Activated CD4-positive, alpha-beta T cell treated with anti-CD3 and anti-CD28 coated beads, Interleukin-2, amount 10 ng/mL, durations not matched to agents 24 days and 14 days (primary cell): Measurements from ENCODE around the gene NFIX. TPM values are rescaled to one million over a fixed set of nuclear protein-coding genes. Genes with fewer than 3 reads are reported as not detected.

ENCODE experiments used
- DNase-seq: peaks from one replicate; pipeline ENCODE4 v3.0.0; 2022
- H3K27ac Mint-ChIP-seq: one replicate; pipeline ENCODE4 v1.8.0; 2022; ENCODE audit warnings: mild to moderate bottlenecking, mixed read lengths
- H3K27me3 Mint-ChIP-seq: one replicate; pipeline ENCODE4 v1.8.0; 2022; ENCODE audit warnings: mixed read lengths
- H3K36me3 Mint-ChIP-seq: one replicate; pipeline ENCODE4 v1.8.0; 2022; ENCODE audit warnings: low read depth, mild to moderate bottlenecking, mixed read lengths
- H3K4me1 Mint-ChIP-seq: one replicate; pipeline ENCODE4 v1.8.0; 2021; ENCODE audit warnings: mixed read lengths
- H3K4me3 Mint-ChIP-seq: one replicate; pipeline ENCODE4 v1.8.0; 2022; ENCODE audit warnings: mild to moderate bottlenecking, moderate library complexity, mixed read lengths
- H3K9me3 Mint-ChIP-seq: one replicate; pipeline ENCODE4 v1.8.0; 2021; ENCODE audit warnings: mixed read lengths
- intact Hi-C: fragments of 100-400 bp; cut with micrococcal nuclease; formaldehyde crosslinking; loops from one replicate; pipeline ENCODE4 v1.15.1; 2023
- total RNA-seq: library from RNA; stranded (reverse); gene quantifications from 2 replicates; pipeline ENCODE4 v1.2.3, GENCODE V29; 2022

Gene NFIX
- total RNA-seq, 1 donor from 2014 or later, result 8.3 TPM

GRCh38 chr19:13022111-13022858 lies 27.0 kb downstream of the NFIX start:
- Mint-ChIP-seq H3K27ac (no peak overlapping the region), H3K4me3 (peak overlapping the region; percentile 27), H3K36me3 (peaks cover 4% of the 10 kb centered on the region), H3K4me1 (peaks cover 20% of the 10 kb centered on the region), H3K27me3 (peaks cover 67% of the 10 kb centered on the region), H3K9me3 (no peaks in the 10 kb centered on the region)
- intact Hi-C loops, result no loop called here
- DNase-seq, result no peak

DNA sequence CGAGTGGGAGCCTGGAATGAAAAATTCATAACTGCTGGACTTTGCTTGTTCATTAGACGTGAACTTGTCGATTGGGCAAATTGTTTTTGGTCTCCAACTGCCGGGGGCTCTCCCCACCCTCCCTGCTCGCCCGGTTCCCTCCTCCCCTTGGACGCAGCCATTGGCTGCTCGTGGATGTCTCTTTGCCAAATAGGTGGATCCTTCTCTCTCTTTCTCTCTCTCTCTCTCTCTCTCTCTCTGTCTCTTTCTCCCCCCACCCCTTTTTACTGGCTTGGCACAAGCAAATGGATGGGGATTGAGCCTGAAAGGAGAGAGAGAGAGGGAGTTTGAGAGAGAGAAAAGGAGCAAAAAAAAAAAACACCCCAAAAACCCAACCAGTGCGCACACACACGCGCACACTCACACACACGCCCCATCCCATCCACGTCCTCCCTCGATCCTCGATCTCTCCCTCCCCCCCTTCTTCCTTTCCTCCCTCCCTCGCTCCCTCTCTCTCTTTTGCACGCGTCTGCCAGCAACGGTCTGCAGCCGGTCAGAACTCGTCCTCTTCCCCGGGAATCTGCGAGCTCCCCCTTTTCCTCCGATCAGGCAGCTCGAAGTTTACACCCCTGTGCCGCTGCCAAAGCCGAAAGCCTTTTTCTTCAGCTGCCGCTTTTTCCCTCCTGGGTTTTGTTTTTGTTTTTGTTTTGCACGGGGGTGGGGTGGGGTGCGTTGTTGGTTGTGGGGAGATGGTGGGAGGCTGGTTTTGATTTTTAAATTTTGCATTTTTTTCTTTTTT lies 27.8 kb downstream of the NFIX start:
- Mint-ChIP-seq H3K27ac (no peak overlapping the region), H3K36me3 (peaks cover 4% of the 10 kb centered on the region), H3K27me3 (peaks cover 59% of the 10 kb centered on the region), H3K4me1 (peaks cover 20% of the 10 kb centered on the region), H3K4me3 (peak overlapping the region; percentile 83), H3K9me3 (no peaks in the 10 kb centered on the region)
- DNase-seq, result peak; percentile 67
- intact Hi-C loops, result no loop called here

DNA sequence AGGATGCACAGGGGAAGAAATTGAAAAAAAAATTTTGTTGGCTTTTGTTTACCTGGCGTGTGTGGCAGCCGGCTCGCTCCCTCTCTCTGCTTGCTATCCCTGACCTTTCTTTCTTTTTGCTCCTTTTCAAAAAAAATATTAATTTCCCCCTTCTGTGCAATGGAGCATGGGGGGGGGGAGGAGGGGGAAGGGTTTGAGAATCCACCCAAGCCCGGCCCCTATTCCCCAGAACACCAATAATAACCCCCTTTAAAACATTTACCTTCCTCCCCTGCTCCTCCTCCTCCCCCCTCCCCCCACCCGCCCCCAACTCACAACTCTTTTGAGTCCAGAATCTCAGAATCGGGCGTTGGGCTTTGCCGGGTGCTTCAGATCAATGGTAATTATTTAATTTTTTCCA lies 28.4 kb downstream of the NFIX start:
- Mint-ChIP-seq H3K4me3 (peak overlapping the region; percentile 83), H3K27ac (no peak overlapping the region), H3K36me3 (peaks cover 4% of the 10 kb centered on the region), H3K27me3 (peaks cover 59% of the 10 kb centered on the region), H3K9me3 (no peaks in the 10 kb centered on the region), H3K4me1 (peaks cover 20% of the 10 kb centered on the region)
- intact Hi-C loops, result no loop called here
- DNase-seq, result no peak

DNA sequence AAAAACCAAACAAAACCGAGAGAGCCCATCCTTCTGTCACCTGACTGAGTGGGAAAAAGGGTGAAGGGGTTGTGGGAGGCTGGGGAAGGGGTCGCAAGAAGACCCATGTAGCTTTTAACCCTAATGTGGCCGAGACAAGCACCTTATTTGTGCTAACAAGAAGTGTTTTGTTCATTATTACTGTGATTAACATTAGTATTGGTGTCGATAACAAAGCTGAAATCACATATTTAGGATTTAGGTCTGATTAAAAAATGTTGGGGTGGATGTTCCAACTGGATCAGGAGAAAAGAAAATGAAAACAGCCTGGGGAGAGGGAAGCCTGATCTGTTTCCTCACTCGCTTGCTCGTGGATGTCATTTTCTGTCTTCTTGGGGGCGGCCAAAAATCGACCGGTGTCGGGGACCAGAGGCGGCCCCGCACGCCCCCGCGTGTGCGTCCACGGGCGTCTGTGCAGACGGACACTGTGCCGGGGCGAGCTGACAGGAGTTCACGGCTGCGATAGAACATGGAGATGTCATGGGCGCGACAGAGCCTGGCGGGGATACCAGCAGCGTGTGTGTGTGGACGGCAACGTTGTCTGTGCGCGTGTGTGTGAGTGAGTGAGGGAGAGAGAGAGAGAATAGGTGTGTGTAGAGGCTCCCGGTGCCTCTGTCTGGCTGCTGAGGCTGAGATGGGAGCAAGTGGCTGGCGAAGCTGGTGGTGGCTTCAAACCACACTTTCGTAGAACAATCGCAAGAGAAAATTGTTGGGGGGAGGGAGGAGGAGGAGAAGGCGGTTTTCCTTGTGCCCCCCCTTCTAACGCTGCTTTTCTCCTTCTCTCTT lies 29.1 kb downstream of the NFIX start:
- intact Hi-C loops, result no loop called here

GRCh38 chr19:13024951-13025697 lies 29.8 kb downstream of the NFIX start:
- peak overlapping the region; percentile 15 for H3K4me3 Mint-ChIP-seq

More for the DNA sequence above, 29.1 kb downstream of the NFIX start:
- no peak for DNase-seq
- peaks cover 55% of the 10 kb centered on the region for H3K27me3 Mint-ChIP-seq
- H3K36me3 Mint-ChIP-seq, result peaks cover 4% of the 10 kb centered on the region
- H3K4me1 Mint-ChIP-seq, result peaks cover 20% of the 10 kb centered on the region
- no peaks in the 10 kb centered on the region for H3K9me3 Mint-ChIP-seq
- peak overlapping the region; percentile 68 for H3K4me3 Mint-ChIP-seq
- H3K27ac Mint-ChIP-seq, result no peak overlapping the region

DNA sequence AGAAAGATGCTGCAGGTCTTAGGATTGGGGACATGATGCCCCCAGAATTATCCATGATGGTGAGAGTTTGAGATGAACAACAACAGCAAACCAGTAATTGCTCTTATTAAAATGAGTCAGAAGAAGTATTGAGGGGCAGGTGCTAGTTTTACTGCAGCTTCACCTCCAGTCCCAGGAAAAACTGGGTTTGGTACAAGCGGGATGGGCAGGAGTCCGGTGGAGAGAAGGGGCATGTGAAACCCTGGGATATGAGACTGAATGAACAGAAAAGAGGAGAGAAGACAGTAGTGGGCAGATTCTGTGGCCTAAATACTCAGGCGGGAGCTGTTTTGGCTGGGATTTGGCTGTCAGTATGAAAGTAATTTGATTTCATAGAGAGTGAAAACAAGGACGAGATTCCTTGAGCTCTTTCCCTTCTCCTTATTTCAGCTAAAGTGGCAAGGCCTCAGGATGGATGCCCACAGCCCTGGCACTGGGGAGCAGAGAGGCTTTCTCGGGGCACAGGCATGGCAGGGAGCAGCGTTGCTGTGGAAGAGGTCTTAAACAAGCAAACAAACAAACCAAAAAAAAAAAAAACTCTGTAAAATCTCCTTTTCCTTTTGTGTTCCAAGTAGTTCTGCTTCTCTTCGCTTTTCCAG lies 30.7 kb downstream of the NFIX start:
- H3K27me3 Mint-ChIP-seq, result peaks cover 48% of the 10 kb centered on the region
- peaks cover 20% of the 10 kb centered on the region for H3K4me1 Mint-ChIP-seq
- H3K36me3 Mint-ChIP-seq, result peaks cover 4% of the 10 kb centered on the region

More at GRCh38 chr19:13024951-13025697, 29.8 kb downstream of the NFIX start:
- intact Hi-C loops, result no loop called here
- Mint-ChIP-seq H3K4me1 (peaks cover 20% of the 10 kb centered on the region), H3K9me3 (no peaks in the 10 kb centered on the region), H3K36me3 (peaks cover 4% of the 10 kb centered on the region), H3K27ac (no peak overlapping the region), H3K27me3 (peaks cover 50% of the 10 kb centered on the region)
- DNase-seq, result no peak

DNA sequence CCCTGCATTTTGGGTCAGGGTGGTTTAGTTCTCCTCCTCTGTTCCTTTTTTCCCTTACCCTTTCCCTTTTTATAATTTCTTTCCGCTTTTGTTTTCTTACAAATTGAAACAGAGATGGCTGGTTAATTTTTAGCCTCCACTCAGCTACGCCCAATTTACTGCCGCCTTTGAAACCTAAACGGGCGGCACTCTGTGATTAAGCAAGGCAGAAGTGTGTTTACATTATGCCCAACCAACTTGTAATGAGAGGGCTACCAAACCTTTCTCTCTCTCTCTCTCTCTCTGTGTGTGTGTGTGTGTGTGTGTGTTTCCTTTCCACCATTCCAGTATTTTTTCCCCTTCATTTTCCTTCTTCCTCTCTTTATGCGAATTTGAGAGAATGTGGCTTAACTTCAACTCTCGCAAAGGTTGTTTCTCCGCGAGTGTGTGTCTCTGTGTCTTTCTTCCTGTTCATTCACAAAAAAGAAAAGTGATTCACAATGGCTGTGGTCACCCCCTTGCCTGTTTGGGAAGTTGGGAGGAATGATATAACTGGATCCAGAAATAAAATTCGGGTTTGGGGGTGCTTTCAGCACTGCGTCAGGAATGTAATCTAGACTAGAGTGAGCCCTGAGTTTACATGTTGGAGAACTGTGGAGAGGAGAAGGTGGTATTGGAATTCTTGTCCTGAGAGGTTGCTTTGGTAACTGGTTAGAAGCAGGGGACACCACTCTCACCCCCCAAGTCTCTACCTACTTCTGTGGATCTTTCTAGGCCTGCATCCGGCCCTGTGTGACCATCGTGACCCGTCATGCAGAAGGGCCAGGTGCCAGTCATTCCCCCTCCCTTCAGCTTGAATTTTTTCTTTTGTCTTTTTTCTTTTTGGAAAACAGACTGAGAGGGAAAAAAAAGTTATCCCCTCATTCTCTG lies 31.4 kb downstream of the NFIX start:
- Mint-ChIP-seq H3K4me3 (no peak overlapping the region), H3K27me3 (peaks cover 43% of the 10 kb centered on the region), H3K4me1 (peaks cover 20% of the 10 kb centered on the region), H3K27ac (no peak overlapping the region), H3K36me3 (peaks cover 4% of the 10 kb centered on the region), H3K9me3 (no peaks in the 10 kb centered on the region)
- no peak for DNase-seq
- intact Hi-C loops, result no loop called here

More for the DNA sequence above, 30.7 kb downstream of the NFIX start:
- Mint-ChIP-seq H3K9me3 (no peaks in the 10 kb centered on the region), H3K4me3 (no peak overlapping the region), H3K27ac (no peak overlapping the region)
- no peak for DNase-seq
- intact Hi-C loops, result no loop called here

DNA sequence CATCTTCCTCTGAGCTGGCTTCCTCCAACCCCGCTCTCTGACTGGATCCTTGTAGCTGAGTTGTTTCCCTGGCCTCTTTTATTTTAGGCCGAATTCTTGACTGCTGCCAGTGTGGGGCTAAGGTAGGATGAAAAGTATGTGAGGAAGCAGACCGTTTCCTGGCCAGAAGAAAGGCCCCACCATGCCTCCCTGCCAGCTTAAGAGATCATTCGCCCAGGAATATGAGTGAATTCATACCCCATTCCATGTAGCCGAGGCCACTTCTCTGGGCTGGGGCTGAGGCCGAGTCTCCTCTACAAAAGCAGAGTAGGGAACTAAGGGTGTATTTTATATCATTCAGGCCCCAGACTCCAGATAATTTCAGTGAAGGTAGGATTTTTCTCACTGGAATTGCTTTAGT lies 32.3 kb downstream of the NFIX start:
- Mint-ChIP-seq H3K4me1 (peaks cover 17% of the 10 kb centered on the region), H3K27me3 (peaks cover 35% of the 10 kb centered on the region), H3K9me3 (no peaks in the 10 kb centered on the region), H3K36me3 (peaks cover 4% of the 10 kb centered on the region), H3K4me3 (no peak overlapping the region), H3K27ac (no peak overlapping the region)
- DNase-seq, result no peak
- intact Hi-C loops, result no loop called here

- Mint-ChIP-seq H3K27ac (peak overlapping the region; percentile 29), H3K4me1 (peaks cover 14% of the 10 kb centered on the region), H3K36me3 (peaks cover 4% of the 10 kb centered on the region), H3K9me3 (no peaks in the 10 kb centered on the region), H3K4me3 (no peak overlapping the region), H3K27me3 (peaks cover 33% of the 10 kb centered on the region)
- no peak for DNase-seq
- intact Hi-C loops, result no loop called here
Measured at GRCh38 chr19:13028027-13028426, 32.8 kb downstream of the NFIX start.

DNA sequence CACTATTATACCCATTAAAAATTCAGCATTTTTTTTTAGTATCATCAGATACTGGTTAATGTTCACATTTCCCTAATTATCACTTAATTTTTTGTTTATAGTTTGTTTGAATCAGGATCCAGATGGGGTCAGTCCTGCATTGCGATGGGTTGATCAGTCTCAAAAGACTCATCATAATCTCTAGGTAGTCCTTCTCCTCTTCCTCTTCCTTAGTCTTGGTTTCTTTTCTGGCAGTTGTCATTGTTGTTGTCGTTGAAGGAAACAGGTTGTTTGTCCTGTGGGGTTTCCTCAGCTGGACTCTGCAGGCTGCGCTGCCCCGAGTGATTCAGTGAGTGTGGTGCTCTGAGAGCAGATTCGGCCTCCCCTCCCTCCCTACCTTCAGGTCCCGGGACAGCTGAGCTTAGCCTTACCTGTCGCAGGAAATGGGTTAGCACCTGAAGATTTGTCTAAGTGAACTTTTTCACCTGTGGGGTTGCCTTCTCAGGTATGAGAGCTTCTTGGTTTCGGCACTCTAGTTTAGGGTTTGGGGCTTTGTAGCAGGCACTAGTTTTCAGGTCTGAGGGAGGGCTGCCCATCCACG lies 34.1 kb downstream of the NFIX start:
- peaks cover 22% of the 10 kb centered on the region for H3K27me3 Mint-ChIP-seq
- peaks cover 5% of the 10 kb centered on the region for H3K4me1 Mint-ChIP-seq
- H3K27ac Mint-ChIP-seq, result no peak overlapping the region
- DNase-seq, result no peak
- intact Hi-C loops, result no loop called here
- H3K4me3 Mint-ChIP-seq, result no peak overlapping the region
- H3K36me3 Mint-ChIP-seq, result peaks cover 4% of the 10 kb centered on the region
- no peaks in the 10 kb centered on the region for H3K9me3 Mint-ChIP-seq

GRCh38 chr19:13029893-13030292 lies 34.6 kb downstream of the NFIX start:
- Mint-ChIP-seq H3K27me3 (peaks cover 18% of the 10 kb centered on the region), H3K27ac (no peak overlapping the region), H3K9me3 (no peaks in the 10 kb centered on the region), H3K4me3 (no peak overlapping the region), H3K36me3 (peaks cover 4% of the 10 kb centered on the region), H3K4me1 (peaks cover 2% of the 10 kb centered on the region)
- peak; percentile 68 for DNase-seq
- intact Hi-C loops, result loop anchor here (5.0 kb wide), 1 partner anchor 48 kb away; no protein-coding TSS in a partner anchor
